Mesodermal cell (in vitro differentiated cells): ENCODE measurements around the gene OR6C2.
"Not testable (repeated sequence)": the region's sequence is repeated elsewhere in the genome, so short reads cannot be mapped to it uniquely, and the experiment has no call there.

ENCODE experiments used
- H3K27ac ChIP-seq: 2 replicates; pipeline ENCODE4 v1.7.0; 2013; ENCODE audit warnings: mild to moderate bottlenecking, low read depth, low read length, moderate library complexity; ENCODE audit not compliant: severe bottlenecking
- H3K36me3 ChIP-seq: 2 replicates; pipeline ENCODE4 v1.7.1; 2013; ENCODE audit warnings: mild to moderate bottlenecking, low read length, moderate library complexity; ENCODE audit not compliant: control insufficient read depth, insufficient read depth
- H3K4me1 ChIP-seq: one replicate; pipeline ENCODE4 v1.7.1; 2013; ENCODE audit warnings: mild to moderate bottlenecking, low read length; ENCODE audit not compliant: insufficient read depth, control insufficient read depth, poor library complexity, severe bottlenecking
- H3K4me3 ChIP-seq: 2 replicates; pipeline ENCODE4 v1.7.0; 2013; ENCODE audit warnings: low read length, control low read depth, mild to moderate bottlenecking; ENCODE audit not compliant: insufficient read depth, poor library complexity, severe bottlenecking; ENCODE audit errors: extremely low read depth
- H3K9me3 ChIP-seq: 2 replicates; pipeline ENCODE4 v1.7.1; 2013; ENCODE audit warnings: mild to moderate bottlenecking, low read length, moderate library complexity; ENCODE audit not compliant: control insufficient read depth
- WGBS, 2 experiments: methylation state at CpG; one replicate each; pipeline ENCODE4 v1.1.5; 2013; ENCODE audit warnings: missing lambda C conversion rate in 2 of 2; ENCODE audit not compliant: insufficient coverage in 2 of 2; 5-methylcytosine and 5-hydroxymethylcytosine counted together

The OR6C2 gene

GRCh38 chr12:55470088-55470829 is 26.4 kb downstream of the OR6C2 start, which contains the start of gene OR6C70:
Gene OR6C70 (minus strand): TSS chr12:55470138. CDS start chr12:55470138, 0 bp downstream.
- no peaks in the 10 kb centered on the region for H3K36me3 ChIP-seq
- H3K9me3 ChIP-seq = no peaks in the 10 kb centered on the region
- H3K4me1 ChIP-seq = no peaks in the 10 kb centered on the region
- WGBS, 2 experiments = 57% methylated on average over 2 of the region's 3 CpGs; no CpG with 5 or more reads in 1 of the 2 experiments
- no peak within 1 kb of the TSS for H3K4me3 ChIP-seq
- H3K27ac ChIP-seq = no peak within 1 kb of the TSS

DNA sequence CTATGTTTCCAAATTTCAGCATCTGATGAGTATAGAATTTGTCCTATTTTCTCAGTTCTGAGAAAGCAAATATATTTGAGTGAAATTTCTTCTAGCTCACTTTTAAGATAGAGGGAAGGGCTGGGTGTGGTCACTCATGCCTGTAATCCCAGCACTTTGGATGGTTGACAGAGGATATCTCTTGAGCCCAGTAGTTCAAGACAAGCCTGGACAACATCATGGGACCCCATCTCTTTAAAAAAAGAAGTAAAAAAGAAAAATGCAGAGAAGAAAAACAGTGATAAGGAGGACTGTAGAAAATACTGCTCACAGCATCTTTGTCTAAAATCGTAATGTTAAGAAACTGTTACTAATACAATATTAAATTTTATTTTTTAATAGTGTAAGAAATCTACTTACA is 28.4 kb downstream of the OR6C2 start:
- no peak overlapping the region for H3K4me3 ChIP-seq
- no peaks in the 10 kb centered on the region for H3K36me3 ChIP-seq
- no peaks in the 10 kb centered on the region for H3K4me1 ChIP-seq
- WGBS, 2 experiments = no CpG with 5 or more reads among the region's 1 CpG
- no peak overlapping the region for H3K27ac ChIP-seq
- H3K9me3 ChIP-seq = no peaks in the 10 kb centered on the region

DNA sequence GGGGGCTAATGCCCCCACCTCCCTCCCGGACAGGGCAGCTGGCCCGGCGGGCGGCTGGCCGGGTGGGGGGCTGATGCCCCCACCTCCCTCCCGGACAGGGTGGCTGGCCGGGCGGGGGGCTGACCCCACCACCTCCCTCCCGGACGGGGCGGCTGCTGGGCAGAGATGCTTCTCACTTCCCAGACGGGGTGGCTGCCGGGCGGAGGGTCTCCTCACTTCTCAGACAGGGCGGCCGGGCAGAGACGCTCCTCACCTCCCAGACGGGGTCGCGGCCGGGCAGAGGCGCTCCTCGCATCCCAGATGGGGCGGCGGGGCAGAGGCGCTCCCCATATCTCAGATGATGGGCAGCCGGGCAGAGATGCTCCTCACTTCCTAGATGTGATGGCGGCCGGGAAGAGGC is 35.3 kb downstream of the OR6C2 start:
- not testable (repeated sequence) for H3K9me3 ChIP-seq, H3K4me3 ChIP-seq, H3K27ac ChIP-seq, H3K36me3 ChIP-seq, H3K4me1 ChIP-seq
- WGBS, 2 experiments = 100% methylated on average over 7 of the region's 29 CpGs; no CpG with 5 or more reads in 1 of the 2 experiments

- not testable (repeated sequence) for H3K9me3 ChIP-seq, H3K36me3 ChIP-seq, H3K4me3 ChIP-seq, H3K4me1 ChIP-seq, H3K27ac ChIP-seq
- WGBS, 2 experiments = 73% methylated on average over 3 of the region's 13 CpGs; no CpG with 5 or more reads in 1 of the 2 experiments
Measured at GRCh38 chr12:55484284-55484683, 40.4 kb downstream of the OR6C2 start.

DNA sequence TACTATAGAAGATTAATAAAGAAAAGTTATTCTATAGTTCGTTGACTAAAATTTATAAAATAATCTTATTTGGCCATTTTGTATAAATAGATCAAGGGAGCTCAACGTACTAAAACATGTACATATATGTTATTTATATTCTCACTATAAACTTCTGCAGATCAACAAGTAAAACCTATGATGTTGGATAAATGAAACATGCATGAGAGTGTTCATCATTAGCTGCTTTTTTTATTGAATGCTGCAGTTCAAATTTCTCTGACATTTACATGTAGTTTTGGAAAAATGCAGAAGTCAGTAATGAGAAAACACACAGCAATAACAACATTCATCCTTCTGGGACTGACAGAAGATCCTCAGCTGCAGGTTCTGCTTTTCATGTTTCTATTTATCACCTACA is 48.2 kb downstream of the OR6C2 start, which contains the start of gene OR6C68:
Gene OR6C68, plus strand, starts transcription at position 301 of the 400 bp plus-strand sequence. Its CDS starts 0 bp downstream, at position 301.
- no peak within 1 kb of the TSS for H3K27ac ChIP-seq
- no peaks in the 10 kb centered on the region for H3K9me3 ChIP-seq
- H3K4me3 ChIP-seq = no peak within 1 kb of the TSS
- H3K36me3 ChIP-seq = no peaks in the 10 kb centered on the region
- H3K4me1 ChIP-seq = no peaks in the 10 kb centered on the region
- WGBS, 2 experiments = no CpG with 5 or more reads among the region's 2 CpGs

GRCh38 chr12:55495490-55495889 is 51.6 kb downstream of the OR6C2 start:
- Histone ChIP-seq H3K36me3 (no peaks in the 10 kb centered on the region), H3K4me1 (no peaks in the 10 kb centered on the region), H3K4me3 (no peak overlapping the region), H3K27ac (no peak overlapping the region), H3K9me3 (no peaks in the 10 kb centered on the region)
- WGBS, 2 experiments = 79 to 92% methylated on average over 4 to 5 of the region's 5 CpGs

GRCh38 chr12:55499231-55499630 is 55.4 kb downstream of the OR6C2 start:
- Histone ChIP-seq H3K9me3 (no peaks in the 10 kb centered on the region), H3K4me1 (no peaks in the 10 kb centered on the region), H3K36me3 (no peaks in the 10 kb centered on the region), H3K4me3 (no peak overlapping the region), H3K27ac (peak overlapping the region; percentile 34)
- 100% methylated on average over 2 to 4 of the region's 4 CpGs for WGBS, 2 experiments

DNA sequence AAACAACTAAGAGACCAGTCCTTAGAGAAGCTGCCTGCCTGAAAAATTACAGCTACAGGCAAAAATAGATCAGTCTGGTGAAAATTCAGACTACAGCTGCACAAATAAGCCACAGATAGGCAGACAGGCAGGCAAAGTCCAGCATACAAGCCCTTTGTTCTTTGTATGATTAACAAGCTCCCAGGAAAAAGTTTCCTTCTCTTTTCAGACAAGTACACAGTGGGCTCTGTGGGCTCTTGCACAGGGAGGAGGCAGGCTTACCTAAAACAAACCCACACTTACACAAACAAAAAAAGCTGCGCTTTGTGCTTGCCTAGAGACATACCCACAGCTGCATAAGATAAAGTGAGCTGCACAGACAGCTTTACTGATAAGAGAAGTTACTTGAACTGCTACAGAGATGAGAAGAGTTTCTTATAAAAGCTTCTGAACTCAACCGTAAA is 56.0 kb downstream of the OR6C2 start:
- Histone ChIP-seq H3K4me1 (no peaks in the 10 kb centered on the region), H3K27ac (peak overlapping the region; percentile 34), H3K9me3 (no peaks in the 10 kb centered on the region), H3K36me3 (no peaks in the 10 kb centered on the region), H3K4me3 (no peak overlapping the region)
- 67 to 100% methylated on average over 1 of the region's 2 CpGs for WGBS, 2 experiments

DNA sequence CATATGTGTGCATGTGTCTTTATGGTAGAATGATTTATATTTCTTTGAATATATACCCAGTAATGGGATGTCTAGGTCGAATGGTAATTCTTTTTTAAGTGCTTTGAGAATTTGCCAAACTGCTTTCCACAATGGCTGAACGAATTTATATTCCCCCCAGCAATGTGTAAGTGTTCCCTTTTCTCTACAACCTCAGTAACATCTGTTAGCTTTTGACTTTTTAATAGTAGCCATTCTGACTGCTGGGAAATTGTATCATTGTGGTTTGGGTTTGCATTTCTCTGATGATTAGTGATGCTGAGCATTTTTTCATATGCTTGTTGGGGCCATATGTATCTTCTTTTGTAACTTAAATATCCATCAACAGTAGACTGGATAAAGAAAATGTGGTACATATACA is 57.7 kb downstream of the OR6C2 start:
- H3K4me3 ChIP-seq = no peak overlapping the region
- no peaks in the 10 kb centered on the region for H3K4me1 ChIP-seq
- no peaks in the 10 kb centered on the region for H3K36me3 ChIP-seq
- WGBS, 2 experiments = 40% methylated on average over 1 of the region's 2 CpGs; no CpG with 5 or more reads in 1 of the 2 experiments
- no peak overlapping the region for H3K27ac ChIP-seq
- H3K9me3 ChIP-seq = no peaks in the 10 kb centered on the region
